GM23338 (cell line): ENCODE results near the gene ERC2. TPM values are rescaled to one million over a fixed set of nuclear protein-coding genes. Genes with fewer than 3 reads are reported as not detected.

ENCODE experiments used
- ATAC-seq: fragments of 200-7000 bp; cut with Tn5 transposase; 3 replicates; pipeline ENCODE4 v1.9.1; 2020
- DNase-seq: peaks from one replicate; pipeline ENCODE4 v3.0.0-alpha.2; 2015; ENCODE audit warnings: low spot score
- H2AFZ ChIP-seq: fragments of 200-600 bp; sonication (generic); 2 replicates; pipeline ENCODE4 v1.8.0; 2016; ENCODE audit warnings: antibody characterized with exemption, mild to moderate bottlenecking, moderate library complexity
- H3F3A ChIP-seq: fragments of 200-600 bp; sonication (generic); replicated peaks from 2 replicates; pipeline ENCODE4 v1.8.0; 2017; ENCODE audit warnings: antibody characterized with exemption, mixed run types, low read depth
- H3K27ac ChIP-seq: fragments of 200-600 bp; sonication (generic); 2 replicates; pipeline ENCODE4 v1.6.1; 2016; ENCODE audit warnings: low read depth
- H3K27me3 ChIP-seq: fragments of 200-600 bp; sonication (generic); 2 replicates; pipeline ENCODE4 v1.8.0; 2016; ENCODE audit warnings: mild to moderate bottlenecking, mixed run types, moderate library complexity; ENCODE audit not compliant: insufficient read depth
- H3K36me3 ChIP-seq: fragments of 200-600 bp; sonication (generic); 2 replicates; pipeline ENCODE4 v1.8.0; 2016; ENCODE audit warnings: mild to moderate bottlenecking; ENCODE audit not compliant: insufficient read depth
- H3K4me1 ChIP-seq: fragments of 200-600 bp; sonication (generic); 2 replicates; pipeline ENCODE4 v1.8.0; 2016; ENCODE audit warnings: mild to moderate bottlenecking, moderate library complexity; ENCODE audit not compliant: insufficient read depth
- H3K4me2 ChIP-seq: fragments of 200-600 bp; sonication (generic); 2 replicates; pipeline ENCODE4 v1.7.1; 2017; ENCODE audit warnings: mixed run types
- H3K4me3 ChIP-seq: fragments of 200-600 bp; sonication (generic); 2 replicates; pipeline ENCODE4 v1.6.1; 2016; ENCODE audit warnings: mixed run types
- H3K79me2 ChIP-seq: fragments of 200-600 bp; sonication (generic); replicated peaks from 2 replicates; pipeline ENCODE4 v1.8.0; 2017; ENCODE audit warnings: mild to moderate bottlenecking; ENCODE audit not compliant: insufficient read depth
- H3K9me2 ChIP-seq: fragments of 200-600 bp; sonication (generic); 2 replicates; pipeline ENCODE4 v1.8.0; 2017; ENCODE audit not compliant: insufficient read depth
- H4K20me1 ChIP-seq: fragments of 200-600 bp; sonication (generic); replicated peaks from 2 replicates; pipeline ENCODE4 v1.8.0; 2017; ENCODE audit warnings: mild to moderate bottlenecking; ENCODE audit not compliant: insufficient read depth
- H3K27ac Mint-ChIP-seq: 2 replicates; pipeline ENCODE4 v1.8.0; 2020; ENCODE audit warnings: inconsistent platforms, mild to moderate bottlenecking, moderate library complexity, mixed read lengths
- H3K27me3 Mint-ChIP-seq: 3 replicates; pipeline ENCODE4 v1.8.0; 2022; ENCODE audit warnings: low read depth, mild to moderate bottlenecking, moderate library complexity, mixed read lengths, inconsistent platforms; ENCODE audit not compliant: insufficient read depth, poor library complexity
- H3K36me3 Mint-ChIP-seq: 3 replicates; pipeline ENCODE4 v1.8.0; 2021; ENCODE audit warnings: low read depth, mild to moderate bottlenecking, inconsistent platforms, moderate library complexity, mixed read lengths
- H3K4me1 Mint-ChIP-seq: 3 replicates; pipeline ENCODE4 v1.8.0; 2020; ENCODE audit warnings: mild to moderate bottlenecking, inconsistent platforms, mixed read lengths
- H3K4me3 Mint-ChIP-seq: 3 replicates; pipeline ENCODE4 v1.8.0; 2021; ENCODE audit warnings: moderate library complexity, mild to moderate bottlenecking, inconsistent platforms, mixed read lengths
- H3K9me3 Mint-ChIP-seq: 3 replicates; pipeline ENCODE4 v1.8.0; 2020; ENCODE audit warnings: moderate library complexity, mild to moderate bottlenecking, inconsistent platforms, mixed read lengths
- CREB1 ChIP-seq: fragments of 250-450 bp; sonication (Bioruptor Pico); IDR thresholded peaks from 2 replicates; pipeline ENCODE4 v1.5.0; 2020; ENCODE audit warnings: low read depth, mild to moderate bottlenecking, moderate library complexity
- JUNB ChIP-seq: IDR thresholded peaks from one replicate; pipeline ENCODE4 v1.6.1; 2016; ENCODE audit warnings: antibody characterized with exemption; ENCODE audit not compliant: unreplicated experiment
- NANOG ChIP-seq: IDR thresholded peaks from 2 replicates; pipeline ENCODE4 v1.6.1; 2016; ENCODE audit warnings: antibody characterized with exemption, borderline replicate concordance
- POLR2AphosphoS5 ChIP-seq: IDR thresholded peaks from 2 replicates; pipeline ENCODE4 v1.6.1; 2016; ENCODE audit warnings: antibody characterized with exemption, low read depth
- STAT1 ChIP-seq: IDR thresholded peaks from one replicate; pipeline ENCODE4 v1.6.1; 2016; ENCODE audit warnings: antibody characterized with exemption; ENCODE audit not compliant: unreplicated experiment
- ZNF114 ChIP-seq: fragments of 250-450 bp; sonication (Bioruptor Pico); IDR thresholded peaks from 2 replicates; pipeline ENCODE4 v1.5.0; 2020; ENCODE audit warnings: mild to moderate bottlenecking, moderate library complexity
- ZNF331 ChIP-seq: fragments of 250-450 bp; sonication (Bioruptor Pico); IDR thresholded peaks from 2 replicates; pipeline ENCODE4 v1.5.0; 2020; ENCODE audit warnings: low read depth, mild to moderate bottlenecking, moderate library complexity
- ZNF462 ChIP-seq: fragments of 250-450 bp; sonication (Bioruptor Pico); IDR thresholded peaks from 2 replicates; pipeline ENCODE4 v1.5.0; 2020; ENCODE audit warnings: mild to moderate bottlenecking, moderate library complexity
- polyA plus RNA-seq: library from polyadenylated mRNA; unstranded; fragments of >200 nt; fragmentation: Nextera tagmentation; extraction: Ambion mirVana; gene quantifications from 2 replicates; pipeline ENCODE4 v1.2.1, GENCODE V29; 2016
- total RNA-seq: library from RNA; depleted of rRNA; stranded (reverse); fragments of >200 nt; shearing (Covaris generic); gene quantifications from 2 replicates; pipeline ENCODE4 v1.2.3, GENCODE V29; 2014
- TF ChIP-seq, protein P1 (sequence below), 2 experiments: fragments of 200-600 bp in 1 of 2; sonication (generic) in 1 of 2; conservative IDR thresholded peaks; 2 replicates each; pipeline versions ENCODE4 v1.5.1 to v1.6.1; 2016 to 2017; ENCODE audit warnings: antibody characterized with exemption in 2 of 2, low read depth in 2 of 2, mild to moderate bottlenecking in 2 of 2, moderate library complexity in 1 of 2

ERC2 gene
- total and polyA plus RNA-seq, 2 experiments from 2014 or later: 11.8 to 13.7 TPM

DNA sequence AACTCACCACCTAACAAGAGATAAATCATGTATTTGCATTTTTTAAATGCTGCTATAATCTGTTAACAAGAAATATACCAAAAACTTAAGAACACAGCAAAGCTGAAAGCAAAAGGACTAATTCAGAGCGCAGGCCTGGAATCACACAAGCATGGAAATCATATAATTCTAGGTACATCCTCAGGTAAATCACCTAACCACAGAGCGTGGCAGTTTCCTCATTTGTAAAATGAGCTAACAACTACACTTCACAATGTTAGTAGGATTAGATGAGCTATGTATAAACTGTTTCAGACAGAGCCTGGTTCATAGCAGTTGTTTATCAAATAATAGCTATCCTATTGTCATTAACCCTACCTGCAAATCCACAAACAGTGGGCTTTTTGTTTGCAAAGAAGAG, 146.4 kb downstream of the ERC2 start (continued):
- TF ChIP-seq ZNF462 (CRISPR knock-in tag): no peak
- no peak for TF ChIP-seq POLR2AphosphoS5
- TF ChIP-seq ZNF114: no peak
- TF ChIP-seq CREB1 (CRISPR knock-in tag): no peak

- peaks cover 2% of the 10 kb centered on the region for H3K27me3 Mint-ChIP-seq
- H3K4me1 Mint-ChIP-seq: peaks cover 35% of the 10 kb centered on the region
- ATAC-seq: no peak
- TF ChIP-seq CREB1 (CRISPR knock-in tag): no peak
- no peak for TF ChIP-seq STAT1
- no peak for TF ChIP-seq JUNB
- TF ChIP-seq POLR2AphosphoS5: no peak
- no peak for TF ChIP-seq ZNF331
- TF ChIP-seq NANOG: no peak
- TF ChIP-seq, protein P1, sequence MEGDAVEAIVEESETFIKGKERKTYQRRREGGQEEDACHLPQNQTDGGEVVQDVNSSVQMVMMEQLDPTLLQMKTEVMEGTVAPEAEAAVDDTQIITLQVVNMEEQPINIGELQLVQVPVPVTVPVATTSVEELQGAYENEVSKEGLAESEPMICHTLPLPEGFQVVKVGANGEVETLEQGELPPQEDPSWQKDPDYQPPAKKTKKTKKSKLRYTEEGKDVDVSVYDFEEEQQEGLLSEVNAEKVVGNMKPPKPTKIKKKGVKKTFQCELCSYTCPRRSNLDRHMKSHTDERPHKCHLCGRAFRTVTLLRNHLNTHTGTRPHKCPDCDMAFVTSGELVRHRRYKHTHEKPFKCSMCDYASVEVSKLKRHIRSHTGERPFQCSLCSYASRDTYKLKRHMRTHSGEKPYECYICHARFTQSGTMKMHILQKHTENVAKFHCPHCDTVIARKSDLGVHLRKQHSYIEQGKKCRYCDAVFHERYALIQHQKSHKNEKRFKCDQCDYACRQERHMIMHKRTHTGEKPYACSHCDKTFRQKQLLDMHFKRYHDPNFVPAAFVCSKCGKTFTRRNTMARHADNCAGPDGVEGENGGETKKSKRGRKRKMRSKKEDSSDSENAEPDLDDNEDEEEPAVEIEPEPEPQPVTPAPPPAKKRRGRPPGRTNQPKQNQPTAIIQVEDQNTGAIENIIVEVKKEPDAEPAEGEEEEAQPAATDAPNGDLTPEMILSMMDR (conservative IDR thresholded peaks at IDR 0.05; ENCODE audit: low read depth in 2 of 2): no peak; a peak in 1 of 4 replicates
- no peak for TF ChIP-seq ZNF462 (CRISPR knock-in tag)
These were observed 146.9 kb downstream of the ERC2 start for GRCh38 chr3:56321383-56321782.

More at GRCh38 chr3:56321383-56321782, 146.9 kb downstream of the ERC2 start:
- H3K27me3 ChIP-seq: no peaks in the 10 kb centered on the region
- Mint-ChIP-seq H3K36me3 (no peaks in the 10 kb centered on the region), H3K27ac (no peak overlapping the region), H3K4me3 (no peak overlapping the region), H3K9me3 (no peaks in the 10 kb centered on the region)
- no peaks in the 10 kb centered on the region; the same call in 1 of the 2 replicates for H4K20me1 ChIP-seq
- no peaks in the 10 kb centered on the region for H3K36me3 ChIP-seq
- no peak overlapping the region for H3K4me2 ChIP-seq
- peak; percentile 18 for DNase-seq
- H3K79me2 ChIP-seq: no peaks in the 10 kb centered on the region
- no peak overlapping the region for H2AFZ ChIP-seq
- H3K4me1 ChIP-seq: peaks cover 18% of the 10 kb centered on the region; the same call in 1 of the 2 replicates
- no peak overlapping the region for H3K27ac ChIP-seq
- no peaks in the 10 kb centered on the region for H3F3A ChIP-seq
- no peaks in the 10 kb centered on the region for H3K9me2 ChIP-seq
- no peak overlapping the region for H3K4me3 ChIP-seq
